Parietal lobe (tissue), 2 donors: ENCODE measurements around the gene PPP2R3B. TPM values are rescaled to one million over a fixed set of nuclear protein-coding genes. Genes with fewer than 3 reads are reported as not detected.

Experiments
- small RNA-seq: library from RNA; depleted of rRNA; stranded (forward); fragments of <200 nt; gene quantifications from one replicate; pipeline ENCODE3, GENCODE V24; 2014; ENCODE audit warnings: low replicate concordance
- total RNA-seq: library from RNA; depleted of rRNA; stranded (reverse); fragments of >200 nt; gene quantifications from one replicate; pipeline ENCODE4 v1.2.3, GENCODE V29; 2014

PPP2R3B gene
- total RNA-seq = 22.5 TPM

GRCh38 chrX:386768-387575 is at the start of gene PPP2R3B:
Gene PPP2R3B (minus strand): TSS chrX:386907. CDS start chrX:386691, 216 bp downstream.

GRCh38 chrX:318739-319578 is 67.7 kb downstream of the PPP2R3B start, which contains the start of gene GTPBP6:
Gene GTPBP6 (minus strand): TSS chrX:318796. CDS start chrX:318787, 9 bp downstream.

Small RNA genes within 50 kb of the gene (small RNA-seq; reads per million reads assigned to genes)
- gene RF00017 = not detected

Other genes with a start within 250 kb of the PPP2R3B start
- 21.9 TPM for gene PLCXD1, start 105.5 kb downstream of the PPP2R3B start, total RNA-seq
- gene GTPBP6, start 68.1 kb downstream of the PPP2R3B start, total RNA-seq = 20.3 TPM
- not detected for gene SHOX, start 243.9 kb upstream of the PPP2R3B start, total RNA-seq